PC-9 (cell line): ENCODE results near the gene CKB.

ENCODE experiments used
- CTCF ChIP-seq: fragments of 200-600 bp; sonication (generic); conservative IDR thresholded peaks from 2 replicates; pipeline ENCODE4 v1.6.1; 2017; ENCODE audit warnings: mixed run types, antibody characterized with exemption, mild to moderate bottlenecking, moderate library complexity
- EZH2 ChIP-seq: fragments of 200-600 bp; sonication (generic); IDR thresholded peaks from 2 replicates; pipeline ENCODE4 v1.8.0; 2017; ENCODE audit warnings: antibody characterized with exemption, low read depth

DNA sequence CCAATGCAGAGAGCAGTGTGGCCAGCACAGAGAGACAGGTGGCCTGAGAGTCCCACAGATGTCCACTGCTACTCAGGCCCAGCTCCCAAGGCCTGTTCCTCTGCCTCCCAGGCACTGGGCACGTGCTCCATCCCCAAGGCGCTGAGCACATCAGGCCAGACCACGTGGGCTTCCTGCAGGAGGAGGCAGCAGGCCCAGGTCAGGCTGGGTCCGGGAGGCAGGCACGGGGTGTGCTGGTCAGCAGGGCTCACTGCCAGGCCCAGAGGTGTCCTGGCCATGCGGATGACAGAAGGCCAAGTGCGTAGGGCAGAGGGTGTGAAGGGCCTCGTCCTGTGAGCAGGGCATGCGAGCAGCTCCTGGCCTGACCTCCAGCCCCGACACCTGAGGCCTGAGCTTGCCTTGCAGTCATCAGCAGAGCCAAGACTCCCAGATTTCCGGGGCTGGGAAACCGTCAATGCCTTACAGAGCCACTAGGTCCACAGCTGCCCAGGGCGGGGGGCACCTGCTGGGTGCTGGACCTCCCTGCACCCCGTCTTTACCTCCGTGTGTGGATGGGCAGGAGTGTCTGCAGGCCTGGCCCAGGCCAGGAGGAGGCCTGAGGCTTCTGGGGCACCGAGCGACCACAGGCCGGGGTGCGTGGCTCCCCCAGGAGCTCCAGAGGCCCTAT, 21.2 kb upstream of the CKB start:
- no peak for TF ChIP-seq CTCF
- no peak for TF ChIP-seq EZH2
